GM19023 (cell line): Measurements from ENCODE around the gene F7.

ENCODE experiments used
- ATAC-seq: cut with Tn5 transposase; IDR thresholded peaks from one replicate; pipeline ENCODE4 v1.9.1; 2021; ENCODE audit warnings: mild to moderate bottlenecking, moderate library complexity; ENCODE audit not compliant: unreplicated experiment

The F7 gene

DNA sequence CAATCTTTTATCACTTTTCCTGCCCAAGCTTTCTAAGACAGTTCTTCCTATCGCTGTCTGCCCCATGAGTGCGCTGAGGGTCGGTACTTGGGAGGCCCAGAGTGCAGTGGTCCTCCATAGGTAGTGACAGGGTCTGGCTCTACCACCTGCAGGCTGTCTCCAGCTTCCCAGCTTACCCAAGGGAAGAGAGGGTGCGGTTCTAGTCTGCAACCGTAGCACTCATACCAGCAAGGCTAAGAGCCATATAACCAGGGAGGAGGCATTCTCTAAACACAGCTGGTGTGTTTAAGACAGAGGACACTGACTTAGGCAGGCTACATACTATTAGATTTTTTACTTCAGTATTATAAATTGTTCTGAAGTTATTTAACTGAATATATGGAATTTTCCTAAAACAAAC is 61.1 kb downstream of the F7 start:
- ATAC-seq = no peak

GRCh38 chr13:113167155-113167554 is 61.6 kb downstream of the F7 start:
- ATAC-seq = no peak

DNA sequence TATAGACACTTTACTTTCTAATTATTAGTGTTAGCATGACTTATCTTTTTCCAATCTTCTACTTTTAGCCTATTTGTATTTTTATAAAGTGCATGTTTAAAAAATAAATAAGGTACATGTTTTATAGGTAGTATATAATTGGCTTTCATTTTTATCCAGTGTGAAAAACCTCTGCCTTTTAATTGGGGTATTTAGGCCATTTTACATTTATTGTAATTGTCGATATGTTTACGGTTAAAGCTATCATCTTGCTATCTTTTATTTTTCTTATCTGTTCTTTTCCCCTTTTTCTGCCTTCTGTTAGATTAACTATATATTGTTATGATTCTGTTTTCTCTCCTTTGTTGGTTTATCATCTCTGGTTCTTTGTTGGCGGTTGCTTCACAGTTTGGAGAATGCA is 62.0 kb downstream of the F7 start:
- no peak for ATAC-seq

DNA sequence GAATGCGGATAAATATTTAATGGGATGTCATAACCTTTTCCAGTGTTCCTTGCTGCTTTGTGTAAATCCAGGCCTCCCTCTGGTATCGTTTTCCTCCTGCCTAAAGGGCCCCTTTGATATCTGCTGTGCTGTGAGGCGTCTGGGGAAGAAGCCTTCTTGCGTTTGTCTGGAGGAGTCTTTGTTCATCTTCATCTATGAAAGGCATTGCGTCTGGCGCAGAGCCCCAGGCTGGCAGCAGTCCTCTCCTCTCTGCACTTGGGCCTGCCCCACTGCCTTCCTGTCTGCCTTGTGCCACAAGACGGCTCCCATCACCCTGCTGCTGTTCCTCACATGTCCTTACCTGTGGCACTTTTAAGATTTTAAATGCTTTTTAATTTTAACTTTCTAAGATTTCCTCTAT is 62.6 kb downstream of the F7 start:
- ATAC-seq = no peak

GRCh38 chr13:113169277-113170272 is 64.0 kb downstream of the F7 start:
- ATAC-seq = no peak
